A673 (cell line): ENCODE measurements around the gene UBL7. TPM values are rescaled to one million over a fixed set of nuclear protein-coding genes. Genes with fewer than 3 reads are reported as not detected.

ENCODE experiments used
- BruUV-seq: library from RNA; stranded (reverse); fragments of 400-500 nt; replicated peaks from 2 replicates; lab custom pipeline; 2021; lab: Mats Ljungman, UMichigan
- CTCF ChIA-PET: fragments of 300-600 bp; sonication (Branson Sonifier 250); formaldehyde crosslinking; loops from one replicate; lab custom pipeline; 2022; ENCODE audit warnings: antibody characterized with exemption; lab: Charles Lee
- POLR2A ChIA-PET: fragments of 300-600 bp; sonication (Branson Sonifier 250); formaldehyde crosslinking; loops from one replicate; lab custom pipeline; 2022; ENCODE audit warnings: antibody characterized with exemption; ENCODE audit not compliant: low non-redundant PET; lab: Charles Lee
- DNase-seq: peaks from one replicate; pipeline ENCODE4 v3.0.0-alpha.2; 2015; ENCODE audit warnings: low spot score
- H3K27ac ChIP-seq: fragments of 200-600 bp; sonication (generic); 2 replicates; pipeline ENCODE4 v1.5.1; 2016; ENCODE audit warnings: mixed run types, low read depth, mild to moderate bottlenecking, mixed read lengths, antibody characterized with exemption, low read length; ENCODE audit not compliant: poor library complexity, severe bottlenecking
- H3K27me3 ChIP-seq: fragments of 200-600 bp; sonication (generic); replicated peaks from 2 replicates; pipeline ENCODE4 v1.6.1; 2017; ENCODE audit warnings: mixed run types, low read depth, mild to moderate bottlenecking, mixed read lengths, antibody characterized with exemption, low read length; ENCODE audit not compliant: insufficient read depth, poor library complexity
- H3K36me3 ChIP-seq: fragments of 200-600 bp; sonication (generic); 2 replicates; pipeline ENCODE4 v1.6.1; 2016; ENCODE audit warnings: mixed run types, mild to moderate bottlenecking, mixed read lengths, antibody characterized with exemption, low read length; ENCODE audit not compliant: insufficient read depth, poor library complexity, severe bottlenecking
- H3K4me1 ChIP-seq: fragments of 200-600 bp; sonication (generic); 2 replicates; pipeline ENCODE4 v1.6.1; 2017; ENCODE audit warnings: mixed run types, mild to moderate bottlenecking, mixed read lengths, antibody characterized with exemption, low read length; ENCODE audit not compliant: insufficient read depth, poor library complexity, severe bottlenecking
- H3K4me3 ChIP-seq: fragments of 200-600 bp; sonication (generic); 2 replicates; pipeline ENCODE4 v1.5.1; 2016; ENCODE audit warnings: low read depth, mixed run types, mild to moderate bottlenecking, mixed read lengths, low read length; ENCODE audit not compliant: poor library complexity, severe bottlenecking
- H3K9me3 ChIP-seq: fragments of 200-600 bp; sonication (generic); 2 replicates; pipeline ENCODE4 v1.6.1; 2016; ENCODE audit warnings: mixed run types, low read depth, mild to moderate bottlenecking, mixed read lengths, antibody characterized with exemption, low read length; ENCODE audit not compliant: poor library complexity, severe bottlenecking
- EZH2 ChIP-seq: fragments of 200-600 bp; sonication (generic); IDR thresholded peaks from 2 replicates; pipeline ENCODE4 v1.6.1; 2017; ENCODE audit warnings: borderline replicate concordance, low read depth, mild to moderate bottlenecking, mixed read lengths, antibody characterized with exemption, low read length; ENCODE audit not compliant: poor library complexity, severe bottlenecking
- intact Hi-C: fragments of 100-400 bp; cut with micrococcal nuclease; formaldehyde crosslinking; loops from one replicate; pipeline ENCODE4 v1.10.0; 2022; ENCODE audit not compliant: unreplicated experiment
- total RNA-seq: library from RNA; stranded (reverse); gene quantifications from 2 replicates; pipeline ENCODE4 v1.2.3, GENCODE V29; 2021
- TF ChIP-seq, protein P1 (sequence below): fragments of 300-800, 200-600 bp; sonication (generic); conservative IDR thresholded peaks from 2 replicates; pipeline ENCODE4 v1.5.1; 2017; ENCODE audit warnings: low read depth, mild to moderate bottlenecking, antibody characterized with exemption, low read length, moderate library complexity, mixed read lengths

Gene UBL7
- total RNA-seq, 1 experiment from 2014 or later: 72.5 TPM

GRCh38 chr15:74502301-74502700 is 41.3 kb upstream of the UBL7 start:
- ChIA-PET CTCF (no interaction called here), POLR2A (no interaction called here)
- no TSS peak for BruUV-seq

GRCh38 chr15:74500401-74500800 is 39.4 kb upstream of the UBL7 start:
- BruUV-seq: no TSS peak
- TF ChIP-seq, protein P1, sequence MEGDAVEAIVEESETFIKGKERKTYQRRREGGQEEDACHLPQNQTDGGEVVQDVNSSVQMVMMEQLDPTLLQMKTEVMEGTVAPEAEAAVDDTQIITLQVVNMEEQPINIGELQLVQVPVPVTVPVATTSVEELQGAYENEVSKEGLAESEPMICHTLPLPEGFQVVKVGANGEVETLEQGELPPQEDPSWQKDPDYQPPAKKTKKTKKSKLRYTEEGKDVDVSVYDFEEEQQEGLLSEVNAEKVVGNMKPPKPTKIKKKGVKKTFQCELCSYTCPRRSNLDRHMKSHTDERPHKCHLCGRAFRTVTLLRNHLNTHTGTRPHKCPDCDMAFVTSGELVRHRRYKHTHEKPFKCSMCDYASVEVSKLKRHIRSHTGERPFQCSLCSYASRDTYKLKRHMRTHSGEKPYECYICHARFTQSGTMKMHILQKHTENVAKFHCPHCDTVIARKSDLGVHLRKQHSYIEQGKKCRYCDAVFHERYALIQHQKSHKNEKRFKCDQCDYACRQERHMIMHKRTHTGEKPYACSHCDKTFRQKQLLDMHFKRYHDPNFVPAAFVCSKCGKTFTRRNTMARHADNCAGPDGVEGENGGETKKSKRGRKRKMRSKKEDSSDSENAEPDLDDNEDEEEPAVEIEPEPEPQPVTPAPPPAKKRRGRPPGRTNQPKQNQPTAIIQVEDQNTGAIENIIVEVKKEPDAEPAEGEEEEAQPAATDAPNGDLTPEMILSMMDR: no peak
- no peak for TF ChIP-seq EZH2
- H3K4me3 ChIP-seq: no peak overlapping the region
- intact Hi-C loops: no loop called here
- no peak overlapping the region for H3K27ac ChIP-seq
- no peaks in the 10 kb centered on the region for H3K9me3 ChIP-seq
- no peaks in the 10 kb centered on the region for H3K27me3 ChIP-seq
- POLR2A ChIA-PET: no interaction called here
- H3K4me1 ChIP-seq: no peaks in the 10 kb centered on the region
- no peak for DNase-seq
- H3K36me3 ChIP-seq: no peaks in the 10 kb centered on the region
- CTCF ChIA-PET: no interaction called here

More at GRCh38 chr15:74502301-74502700, 41.3 kb upstream of the UBL7 start:
- Histone ChIP-seq H3K27me3 (no peaks in the 10 kb centered on the region), H3K36me3 (no peaks in the 10 kb centered on the region), H3K4me3 (no peak overlapping the region), H3K9me3 (no peaks in the 10 kb centered on the region), H3K4me1 (no peaks in the 10 kb centered on the region), H3K27ac (no peak overlapping the region)
- DNase-seq: no peak
- intact Hi-C loops: no loop called here
- TF ChIP-seq EZH2: no peak
- TF ChIP-seq, protein P1: no peak

DNA sequence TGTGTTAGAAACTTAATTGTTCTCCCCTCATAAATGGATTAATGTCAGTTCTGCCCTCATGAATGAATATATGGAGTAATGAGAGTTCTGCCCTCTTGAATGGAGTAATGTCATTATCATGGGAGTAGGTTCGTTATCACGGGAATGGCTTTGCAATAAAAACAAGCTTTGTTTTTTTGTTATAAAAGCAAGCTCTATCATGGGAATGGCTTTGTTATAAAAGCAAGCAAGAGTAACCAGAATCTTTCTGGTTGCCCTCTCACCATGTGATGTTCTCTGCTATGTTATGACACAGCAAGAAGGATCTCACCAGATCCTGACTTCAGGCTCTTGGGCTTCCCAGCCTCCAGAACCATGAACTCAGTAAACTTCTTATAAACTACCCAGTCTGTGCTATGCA is 38.4 kb upstream of the UBL7 start:
- Histone ChIP-seq H3K4me3 (no peak overlapping the region), H3K4me1 (no peaks in the 10 kb centered on the region), H3K36me3 (no peaks in the 10 kb centered on the region), H3K27me3 (no peaks in the 10 kb centered on the region), H3K27ac (no peak overlapping the region), H3K9me3 (no peaks in the 10 kb centered on the region)
- CTCF ChIA-PET: no interaction called here
- intact Hi-C loops: no loop called here
- POLR2A ChIA-PET: no interaction called here
- TF ChIP-seq EZH2: no peak
- TF ChIP-seq, protein P1: no peak
- no TSS peak for BruUV-seq
- DNase-seq: no peak
